Stimulated activated CD8-positive, alpha-beta memory T cell treated with anti-CD3 and anti-CD28 coated beads, Interleukin-15, amount 100 ng/mL, for 1 hour (primary cell): ENCODE results near the gene SNAPC4.
"Not testable (repeated sequence)": the region's sequence is repeated elsewhere in the genome, so short reads cannot be mapped to it uniquely, and the experiment has no call there.

Source experiments
- DNase-seq: peaks from one replicate; pipeline ENCODE4 v3.0.0-alpha.2; 2020; ENCODE audit warnings: low read depth

The SNAPC4 gene

GRCh38 chr9:136410500-136411287, 10.7 kb upstream of the SNAPC4 start, which contains the start of the genes ENTR1 and PMPCA:
Gene ENTR1 (minus strand): TSS chr9:136410614. CDS start chr9:136410397, 217 bp downstream.
Gene PMPCA (plus strand): TSS chr9:136410658. CDS start chr9:136410669, 11 bp downstream.
- peak; percentile 95 for DNase-seq

- DNase-seq, result no peak
Measured at GRCh38 chr9:136409557-136410455, 9.8 kb upstream of the SNAPC4 start.

DNA sequence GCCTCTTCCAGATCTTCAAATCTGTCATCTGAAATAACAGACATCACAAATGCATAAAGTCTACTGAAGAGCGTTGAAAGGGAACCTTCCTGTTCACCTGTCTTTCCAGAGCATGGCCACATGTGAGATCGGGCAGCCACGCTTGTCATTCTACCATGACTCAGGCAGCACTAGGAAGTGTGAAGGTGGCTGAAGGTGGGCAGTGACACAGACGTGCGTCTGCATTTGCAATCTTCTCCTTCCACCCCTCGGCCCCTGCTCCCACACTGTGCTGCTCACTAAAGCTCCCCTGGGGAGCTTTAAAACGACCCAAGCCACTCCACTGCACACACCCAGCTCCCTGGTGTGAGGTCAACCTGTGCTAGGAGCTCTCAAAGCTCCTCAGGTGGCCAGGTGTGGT, 7.9 kb upstream of the SNAPC4 start:
- no peak for DNase-seq

DNA sequence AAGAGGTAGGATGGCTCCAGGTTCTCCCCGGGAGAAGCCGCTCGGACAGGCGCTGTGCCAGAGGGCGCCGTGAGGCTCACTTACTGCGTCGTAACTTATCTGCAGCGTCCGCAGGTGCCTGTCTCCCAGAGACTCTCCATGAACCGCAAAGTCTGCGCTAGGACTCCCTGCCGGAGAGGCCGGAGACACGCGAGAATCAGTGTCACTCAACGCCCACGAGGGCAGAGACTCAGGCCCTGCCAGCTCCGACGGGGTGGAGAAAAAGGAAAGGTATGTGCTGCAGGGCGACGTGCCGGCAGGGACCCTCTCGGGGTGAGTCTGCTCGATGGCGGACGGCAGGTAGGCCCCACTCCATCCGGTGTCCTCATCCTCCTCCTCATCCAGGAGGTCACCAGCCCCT, 7.1 kb upstream of the SNAPC4 start:
- not testable (repeated sequence) for DNase-seq

- DNase-seq, result not testable (repeated sequence)
Measured at GRCh38 chr9:136405904-136406303, 5.9 kb upstream of the SNAPC4 start.

- no peak for DNase-seq
Measured at GRCh38 chr9:136405481-136405880, 5.5 kb upstream of the SNAPC4 start.

DNA sequence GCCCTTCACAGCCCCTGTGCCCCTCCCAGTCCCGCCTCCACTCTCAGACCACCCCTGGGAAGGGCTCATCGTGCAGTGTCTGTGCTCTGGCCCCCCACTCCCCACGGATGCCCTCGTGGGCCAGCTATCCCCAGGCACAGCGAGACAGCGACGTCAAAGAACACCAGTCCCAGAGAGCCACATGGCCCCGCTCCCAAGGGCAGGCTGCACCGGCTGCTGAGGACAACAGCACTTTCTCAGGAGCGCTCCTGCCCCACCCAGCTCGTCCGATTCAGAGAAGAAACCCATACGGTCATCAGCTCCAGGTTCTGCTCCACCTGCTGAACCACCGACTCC, 4.8 kb upstream of the SNAPC4 start:
- no peak for DNase-seq

GRCh38 chr9:136403915-136404800, 4.2 kb upstream of the SNAPC4 start:
- no peak for DNase-seq

- peak; percentile 52 for DNase-seq
Measured at GRCh38 chr9:136403538-136403914, 3.6 kb upstream of the SNAPC4 start.

GRCh38 chr9:136402067-136402466, 2.1 kb upstream of the SNAPC4 start:
- DNase-seq, result no peak

GRCh38 chr9:136401173-136401922, 1.4 kb upstream of the SNAPC4 start:
- DNase-seq, result no peak

GRCh38 chr9:136399176-136400037, 563 bp downstream of the SNAPC4 start:
- no peak for DNase-seq

DNA sequence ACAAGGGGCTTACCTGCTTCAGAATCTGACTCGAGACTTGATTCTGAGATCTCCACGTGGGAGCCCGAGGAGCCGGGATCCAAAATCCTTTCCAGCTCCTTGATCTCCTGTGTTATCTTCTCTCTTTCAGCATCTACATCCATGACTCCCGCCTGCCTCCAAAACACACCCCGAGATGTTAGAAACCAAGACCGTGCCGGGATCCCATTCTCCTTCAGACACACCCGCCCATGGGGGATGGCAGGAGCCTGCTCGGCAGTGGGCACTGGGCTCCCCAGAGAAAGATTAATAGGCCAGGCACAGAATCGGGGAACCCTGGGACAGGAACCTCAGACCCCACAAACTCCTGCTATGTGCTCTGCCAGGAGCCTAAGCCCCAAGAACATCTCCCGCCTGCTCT, 1.7 kb downstream of the SNAPC4 start:
- no peak for DNase-seq

- no peak for DNase-seq
Measured at GRCh38 chr9:136397643-136398042, 2.3 kb downstream of the SNAPC4 start.

DNA sequence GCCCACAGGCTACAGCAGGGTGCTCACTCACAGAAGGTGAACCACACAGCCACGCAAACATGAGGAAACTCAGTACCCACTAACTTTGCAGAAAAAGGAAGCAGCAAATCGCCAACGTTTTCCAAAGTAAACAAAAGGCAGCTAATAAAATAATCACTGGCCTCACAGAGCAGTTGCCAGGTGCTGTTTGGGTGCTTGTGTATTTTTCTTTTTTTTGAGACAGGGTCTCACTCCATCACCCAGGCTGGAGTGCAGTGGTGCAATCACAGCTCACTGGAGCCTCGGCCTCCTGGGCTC, 3.8 kb downstream of the SNAPC4 start:
- DNase-seq, result no peak

- no peak for DNase-seq
Measured at GRCh38 chr9:136395345-136396218, 4.4 kb downstream of the SNAPC4 start.

- DNase-seq, result no peak
Measured at GRCh38 chr9:136395020-136395340, 5.0 kb downstream of the SNAPC4 start.

DNA sequence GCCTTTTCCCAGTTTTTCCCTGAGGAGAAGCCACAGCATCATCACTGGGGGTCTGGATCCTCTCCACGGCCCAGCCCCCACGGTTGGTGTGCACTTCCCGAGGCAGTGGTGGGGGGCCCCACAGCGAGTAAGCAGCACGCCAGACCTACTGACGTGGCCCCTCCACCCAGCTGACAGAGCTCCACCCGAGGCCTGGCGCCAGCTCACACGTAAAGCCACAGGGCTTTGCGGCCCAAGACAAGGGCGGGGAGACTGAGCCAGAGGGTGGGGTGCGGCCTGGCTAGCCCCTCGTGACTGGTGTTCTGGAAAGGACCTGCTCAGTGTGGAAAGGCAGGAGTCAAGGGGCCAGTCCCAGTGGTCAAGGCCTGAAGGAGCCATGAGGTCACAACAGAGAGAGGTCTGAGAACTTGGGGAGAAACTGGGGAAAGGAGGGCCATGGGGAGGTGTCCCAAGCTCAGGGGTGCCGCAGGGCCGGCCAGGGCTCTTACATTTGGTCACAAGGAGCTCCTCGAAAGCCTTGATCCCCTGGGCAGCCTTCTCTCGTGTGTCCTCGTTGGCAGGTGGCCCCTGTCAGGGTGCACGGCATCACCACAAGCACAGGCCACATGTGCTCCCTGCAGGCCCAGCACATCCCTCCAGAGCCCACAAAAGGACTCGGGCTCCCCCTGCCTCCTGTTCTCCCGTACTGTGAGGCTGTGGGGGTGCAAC, 5.5 kb downstream of the SNAPC4 start:
- no peak for DNase-seq

GRCh38 chr9:136393531-136393930, 6.4 kb downstream of the SNAPC4 start:
- DNase-seq, result no peak
